GM23248 (cell line): ENCODE results near the gene CYP2C19.

Experiments used
- EZH2 ChIP-seq: fragments of 200-600 bp; sonication (generic); IDR thresholded peaks from 2 replicates; pipeline ENCODE4 v1.6.1; 2018; ENCODE audit warnings: antibody characterized with exemption, mild to moderate bottlenecking; ENCODE audit not compliant: insufficient read depth, poor library complexity, severe bottlenecking
- EZH2phosphoT487 ChIP-seq: fragments of 200-600 bp; sonication (generic); IDR thresholded peaks from 2 replicates; pipeline ENCODE4 v1.6.1; 2018; ENCODE audit warnings: antibody characterized with exemption, moderate library complexity, mild to moderate bottlenecking, low read depth; ENCODE audit not compliant: insufficient read depth

GRCh38 chr10:94902080-94902479 lies 139.6 kb downstream of the CYP2C19 start:
- TF ChIP-seq EZH2 (no peak), EZH2phosphoT487 (no peak)
